Spleen (tissue), 11 donors: ENCODE data around the gene KCNT1. TPM values are rescaled to one million over a fixed set of nuclear protein-coding genes. Genes with fewer than 3 reads are reported as not detected.
"Not testable (repeated sequence)": the region's sequence is repeated elsewhere in the genome, so short reads cannot be mapped to it uniquely, and the experiment has no call there.

ENCODE experiments used
- DNase-seq: peaks from one replicate; pipeline ENCODE4 v3.0.0-alpha.2; 2020
- H3K27ac ChIP-seq, 8 donors: fragments of 200-600 bp; sonication (generic) in 7 of 8; 1 replicate in 4 of 8; 2 replicates in 4 of 8; pipeline versions ENCODE4 v1.5.0 to v1.8.0; 2016 to 2021; ENCODE audit warnings: inconsistent platforms in 4 of 8, mild to moderate bottlenecking in 4 of 8, moderate library complexity in 1 of 8
- H3K27me3 ChIP-seq, 7 donors: fragments of 200-600 bp; sonication (generic) in 6 of 7; replicated peaks in 1 of 7; 1 replicate in 4 of 7; 2 replicates in 3 of 7; pipeline versions ENCODE4 v1.5.0 to v1.8.0; 2016 to 2021; ENCODE audit warnings: inconsistent platforms in 3 of 7, mild to moderate bottlenecking in 1 of 7
- H3K36me3 ChIP-seq, 6 donors: fragments of 200-600 bp; sonication (generic) in 5 of 6; 1 replicate in 4 of 6; 2 replicates in 2 of 6; pipeline versions ENCODE4 v1.5.0 to v1.8.0; 2016 to 2021; ENCODE audit warnings: inconsistent platforms in 2 of 6
- H3K4me1 ChIP-seq, 6 donors: fragments of 200-600 bp; sonication (generic) in 5 of 6; 1 replicate in 3 of 6; 2 replicates in 3 of 6; pipeline versions ENCODE4 v1.5.0 to v1.8.0; 2016 to 2021; ENCODE audit warnings: inconsistent platforms in 3 of 6
- H3K4me3 ChIP-seq, 8 donors: fragments of 200-600 bp; sonication (generic) in 7 of 8; 1 replicate in 4 of 8; 2 replicates in 4 of 8; pipeline versions ENCODE4 v1.5.0 to v1.8.0; 2016 to 2021; ENCODE audit warnings: inconsistent platforms in 4 of 8, mild to moderate bottlenecking in 4 of 8, moderate library complexity in 2 of 8
- H3K9me3 ChIP-seq, 8 donors: fragments of 200-600 bp; sonication (generic) in 7 of 8; 1 replicate in 4 of 8; 2 replicates in 4 of 8; pipeline versions ENCODE4 v1.5.0 to v1.8.0; 2016 to 2021; ENCODE audit warnings: inconsistent platforms in 4 of 8
- POLR2A ChIP-seq, 3 donors: fragments of 450-650 bp; IDR thresholded peaks; one replicate each; pipeline ENCODE4 v1.5.1; 2017; ENCODE audit warnings: antibody characterized with exemption in 3 of 3, mild to moderate bottlenecking in 1 of 3
- POLR2AphosphoS5 ChIP-seq, 3 donors: sonication (generic); formaldehyde crosslinking; IDR thresholded peaks; one replicate each; pipeline ENCODE4 v1.5.1; 2017; ENCODE audit warnings: antibody characterized with exemption in 3 of 3
- WGBS, 5 donors: extraction: QIAGEN DNeasy Blood & Tissue Kit in 3 of 5; methylation state at CpG; one replicate each; pipeline versions ENCODE4 v1.1.5 to v1.1.7; 2013 to 2018; 5-methylcytosine and 5-hydroxymethylcytosine counted together
- intact Hi-C: fragments of 100-400 bp; cut with DNase I; formaldehyde crosslinking; loops from one replicate; pipeline ENCODE4 v1.15.0; 2023; ENCODE audit warnings: low total_unique reads
- polyA plus RNA-seq, 3 donors: library from polyadenylated mRNA; stranded (reverse); fragments of 200-250 nt; gene quantifications; one replicate each; pipeline ENCODE4 v1.2.1, GENCODE V29; 2013
- total RNA-seq, 7 donors: library from RNA; depleted of rRNA in 3 of 7; stranded (reverse); fragments of >200 nt in 3 of 7; fragmentation: NEBNext Ultra II Directional in 4 of 7; extraction: Animal tissue kit (Norgen Biotek cat#: 25700) in 4 of 7; gene quantifications; one replicate each; pipeline versions ENCODE4 v1.1.0 to v1.2.1, GENCODE V29; 2016 to 2021
- TF ChIP-seq, protein P1 (sequence below), 11 experiments: fragments of 200-600 bp in 7 of 11; fragments of 450-650 bp in 4 of 11; sonication (generic) in 4 of 11; IDR thresholded peaks in 8 of 11; conservative IDR thresholded peaks in 3 of 11; 1 replicate in 7 of 11; 2 replicates in 4 of 11; pipeline versions ENCODE4 v1.4.0 to v1.8.0; 2016 to 2021; ENCODE audit warnings: antibody characterized with exemption in 11 of 11, inconsistent platforms in 4 of 11, mild to moderate bottlenecking in 1 of 11
- donor health status: healthy with polysubstance abuse.
- donor health status: DM: no; HTN: no; CAD: no; lungs with moderate emphysema.
- donor health status: DM: no; HTN: no; CAD: no.
- donor health status: Bipolar disorder and iron deficiency.
- donor health status: healthy.
- donor health status: DM: no; HTN: no; CAD: no.
- donor health status: DM: yes; HTN: yes; CAD: no.

KCNT1 gene
- total and polyA plus RNA-seq, 10 donors, result 1.0 to 41.5 (median 19.8) TPM

GRCh38 chr9:135671591-135672041 is 30.4 kb upstream of the KCNT1 start:
- peaks cover 0 to 48% (median 0%) of the 10 kb centered on the region in 7 donors for H3K27me3 ChIP-seq
- intact Hi-C loops, result no loop called here
- no peak overlapping the region for H3K27ac ChIP-seq
- WGBS, 5 donors, result 49 to 62% (median 56%) methylated on average over 14 to 17 of the region's 17 CpGs
- no peak overlapping the region for H3K4me3 ChIP-seq
- peak; percentile 45 for DNase-seq
- TF ChIP-seq, protein P1, sequence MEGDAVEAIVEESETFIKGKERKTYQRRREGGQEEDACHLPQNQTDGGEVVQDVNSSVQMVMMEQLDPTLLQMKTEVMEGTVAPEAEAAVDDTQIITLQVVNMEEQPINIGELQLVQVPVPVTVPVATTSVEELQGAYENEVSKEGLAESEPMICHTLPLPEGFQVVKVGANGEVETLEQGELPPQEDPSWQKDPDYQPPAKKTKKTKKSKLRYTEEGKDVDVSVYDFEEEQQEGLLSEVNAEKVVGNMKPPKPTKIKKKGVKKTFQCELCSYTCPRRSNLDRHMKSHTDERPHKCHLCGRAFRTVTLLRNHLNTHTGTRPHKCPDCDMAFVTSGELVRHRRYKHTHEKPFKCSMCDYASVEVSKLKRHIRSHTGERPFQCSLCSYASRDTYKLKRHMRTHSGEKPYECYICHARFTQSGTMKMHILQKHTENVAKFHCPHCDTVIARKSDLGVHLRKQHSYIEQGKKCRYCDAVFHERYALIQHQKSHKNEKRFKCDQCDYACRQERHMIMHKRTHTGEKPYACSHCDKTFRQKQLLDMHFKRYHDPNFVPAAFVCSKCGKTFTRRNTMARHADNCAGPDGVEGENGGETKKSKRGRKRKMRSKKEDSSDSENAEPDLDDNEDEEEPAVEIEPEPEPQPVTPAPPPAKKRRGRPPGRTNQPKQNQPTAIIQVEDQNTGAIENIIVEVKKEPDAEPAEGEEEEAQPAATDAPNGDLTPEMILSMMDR (IDR thresholded peaks at IDR 0.05 in 8 of 11, conservative IDR thresholded peaks at IDR 0.05 in 3 of 11), result no peak
- TF ChIP-seq POLR2A (IDR thresholded peaks at IDR 0.05), result no peak
- no peak for TF ChIP-seq POLR2AphosphoS5 (IDR thresholded peaks at IDR 0.05)
- H3K4me1 ChIP-seq, result no peaks in the 10 kb centered on the region
- H3K36me3 ChIP-seq, result no peaks in the 10 kb centered on the region
- H3K9me3 ChIP-seq, result peaks cover 0 to 13% (median 0%) of the 10 kb centered on the region in 8 donors

GRCh38 chr9:135672786-135673185 is 29.2 kb upstream of the KCNT1 start:
- H3K36me3 ChIP-seq, intact Hi-C loops, H3K4me1 ChIP-seq, H3K27ac ChIP-seq, H3K4me3 ChIP-seq: not testable (repeated sequence)
- H3K27me3 ChIP-seq, result peaks cover 0 to 38% (median 0%) of the 10 kb centered on the region in 7 donors
- peak; percentile 3 for DNase-seq
- H3K9me3 ChIP-seq, result peaks cover 0 to 13% (median 0%) of the 10 kb centered on the region in 8 donors
- WGBS, 5 donors, result 85 to 93% (median 88%) methylated on average over 7 of the region's 7 CpGs

DNA sequence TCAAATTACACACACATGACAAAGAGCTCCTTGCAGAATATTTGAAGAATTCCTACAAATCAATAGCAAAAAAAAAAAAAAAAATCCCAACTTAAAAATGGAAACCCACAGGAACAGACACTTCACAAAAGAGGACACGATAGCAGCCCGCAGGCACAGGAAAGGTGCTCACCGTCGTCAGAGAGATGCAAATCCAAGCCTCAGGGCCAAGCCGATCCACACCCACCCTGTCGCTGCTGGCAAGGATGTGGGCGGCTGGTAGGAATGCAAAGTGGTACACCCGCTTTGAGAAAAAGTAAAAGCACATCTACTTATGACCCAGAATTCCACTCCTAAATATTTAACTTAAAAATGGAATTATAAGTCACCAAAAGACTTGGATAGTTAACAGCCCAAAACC is 28.0 kb upstream of the KCNT1 start:
- Histone ChIP-seq H3K27me3 (peaks cover 0 to 38% (median 0%) of the 10 kb centered on the region in 7 donors), H3K36me3 (no peaks in the 10 kb centered on the region), H3K4me1 (no peaks in the 10 kb centered on the region), H3K4me3 (no peak overlapping the region), H3K27ac (no peak overlapping the region), H3K9me3 (peaks cover 0 to 7% (median 0%) of the 10 kb centered on the region in 8 donors)
- intact Hi-C loops, result no loop called here
- DNase-seq, result peak; percentile 52
- WGBS, 5 donors, result 62 to 79% (median 76%) methylated on average over 8 of the region's 8 CpGs
- TF ChIP-seq, protein P1 (IDR thresholded peaks at IDR 0.05 in 8 of 11, conservative IDR thresholded peaks at IDR 0.05 in 3 of 11), result no peak
- TF ChIP-seq POLR2A (IDR thresholded peaks at IDR 0.05) (no peak), POLR2AphosphoS5 (IDR thresholded peaks at IDR 0.05) (no peak)

DNA sequence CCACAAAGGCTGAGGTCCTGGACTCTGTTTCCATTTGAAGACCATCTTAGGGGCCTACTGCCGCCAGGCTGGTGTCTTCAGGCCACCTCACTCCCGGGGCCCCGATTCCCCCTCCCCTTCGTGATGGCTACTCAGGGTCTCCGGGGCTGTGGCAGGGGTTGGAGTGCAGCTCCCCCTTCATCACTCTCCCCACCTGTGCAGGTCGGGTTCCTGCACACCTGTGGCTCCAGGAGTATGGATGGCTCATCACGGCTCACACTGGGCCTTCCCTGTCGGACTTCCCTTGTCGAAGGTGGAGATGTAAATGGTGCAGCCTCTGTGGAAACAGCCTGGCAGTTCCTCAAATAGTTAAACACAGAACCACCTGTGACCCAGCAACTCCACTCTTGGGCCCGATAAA is 27.0 kb upstream of the KCNT1 start:
- Histone ChIP-seq H3K4me1 (no peaks in the 10 kb centered on the region), H3K4me3 (no peak overlapping the region), H3K27ac (no peak overlapping the region), H3K9me3 (no peaks in the 10 kb centered on the region), H3K27me3 (peaks cover 0 to 32% (median 0%) of the 10 kb centered on the region in 7 donors), H3K36me3 (no peaks in the 10 kb centered on the region)
- DNase-seq, result no peak
- intact Hi-C loops, result no loop called here
- WGBS, 5 donors, result 73 to 77% (median 75%) methylated on average over 6 to 10 of the region's 10 CpGs
- TF ChIP-seq POLR2AphosphoS5 (IDR thresholded peaks at IDR 0.05), result no peak

DNA sequence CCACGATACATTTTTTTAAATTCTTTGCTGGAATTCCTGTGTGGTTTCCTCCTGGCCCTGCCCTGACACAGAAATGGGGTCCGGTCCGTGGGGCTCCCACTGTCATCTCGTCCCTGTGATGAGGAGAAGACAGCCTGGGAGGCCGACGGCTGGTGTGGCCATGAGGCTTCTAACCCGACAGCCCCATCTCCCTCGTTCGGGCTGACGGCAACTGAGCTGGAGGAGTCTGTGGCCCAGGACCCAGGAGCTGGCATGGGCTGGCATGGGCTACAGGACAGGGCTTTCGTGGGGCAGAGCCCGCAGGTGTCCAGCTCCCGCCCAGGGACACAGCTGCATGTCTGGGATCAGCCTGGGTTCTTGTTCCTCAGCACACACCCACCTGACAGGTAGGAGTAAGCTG is 25.1 kb upstream of the KCNT1 start:
- 84 to 90% (median 88%) methylated on average over 13 of the region's 13 CpGs for WGBS, 5 donors
- TF ChIP-seq POLR2AphosphoS5 (IDR thresholded peaks at IDR 0.05) (no peak), POLR2A (IDR thresholded peaks at IDR 0.05) (no peak)
- TF ChIP-seq, protein P1 (IDR thresholded peaks at IDR 0.05 in 8 of 11, conservative IDR thresholded peaks at IDR 0.05 in 3 of 11), result no peak
- intact Hi-C loops, result no loop called here
- DNase-seq, result no peak
- no peak overlapping the region for H3K4me3 ChIP-seq
- H3K27me3 ChIP-seq, result peaks cover 0 to 28% (median 0%) of the 10 kb centered on the region in 7 donors
- no peaks in the 10 kb centered on the region for H3K36me3 ChIP-seq
- H3K27ac ChIP-seq, result no peak overlapping the region
- no peaks in the 10 kb centered on the region for H3K4me1 ChIP-seq
- no peaks in the 10 kb centered on the region for H3K9me3 ChIP-seq
